ENCODE results near the gene GIMD1. TPM values are rescaled to one million over a fixed set of nuclear protein-coding genes. Genes with fewer than 3 reads are reported as not detected.
"Not testable (repeated sequence)": the region's sequence is repeated elsewhere in the genome, so short reads cannot be mapped to it uniquely, and the experiment has no call there.

GIMD1 gene
- total RNA-seq = not detected

DNA sequence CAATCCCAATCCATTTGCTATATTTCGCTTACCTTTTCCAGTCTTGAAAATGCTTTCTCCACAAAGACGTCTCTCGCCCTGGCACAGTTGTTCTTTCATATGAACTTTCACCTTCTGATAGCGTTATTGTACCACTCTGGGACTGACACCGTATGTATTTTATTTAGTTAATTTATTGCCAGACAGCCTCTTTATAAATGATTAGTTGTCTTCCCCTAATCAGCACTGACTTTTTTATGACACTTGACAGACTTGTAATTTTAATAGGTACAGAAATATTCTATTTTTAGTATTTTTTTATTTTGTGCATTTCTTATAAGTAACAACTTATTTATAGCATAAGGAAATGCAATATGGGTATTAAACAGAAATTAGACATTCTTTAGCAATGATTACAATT, at the start of gene GIMD1:
Gene GIMD1 (minus strand): TSS at position 101 of the 400 bp plus-strand sequence. CDS start 1,343 bp downstream, outside the sequence.
- no peak for DNase-seq

DNA sequence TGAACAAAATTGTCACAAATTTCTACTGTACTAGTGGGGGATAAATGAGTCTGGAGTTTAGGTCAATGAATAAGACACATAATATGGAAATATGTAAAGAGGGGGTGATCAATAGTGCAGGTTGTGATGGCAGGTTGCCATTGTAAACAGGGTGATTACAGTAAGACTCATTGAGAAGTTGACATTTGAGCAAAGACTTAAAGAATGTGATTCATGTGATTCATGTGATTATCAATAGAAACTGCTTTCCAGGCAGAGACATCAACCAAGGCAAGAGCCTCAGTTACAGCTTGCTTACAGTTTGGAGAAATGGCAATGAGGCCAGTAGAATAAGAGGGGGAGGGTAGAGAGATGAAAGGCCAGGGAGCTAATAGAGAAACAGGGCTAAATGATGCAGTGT, 45.8 kb upstream of the GIMD1 start:
- DNase-seq = no peak

DNA sequence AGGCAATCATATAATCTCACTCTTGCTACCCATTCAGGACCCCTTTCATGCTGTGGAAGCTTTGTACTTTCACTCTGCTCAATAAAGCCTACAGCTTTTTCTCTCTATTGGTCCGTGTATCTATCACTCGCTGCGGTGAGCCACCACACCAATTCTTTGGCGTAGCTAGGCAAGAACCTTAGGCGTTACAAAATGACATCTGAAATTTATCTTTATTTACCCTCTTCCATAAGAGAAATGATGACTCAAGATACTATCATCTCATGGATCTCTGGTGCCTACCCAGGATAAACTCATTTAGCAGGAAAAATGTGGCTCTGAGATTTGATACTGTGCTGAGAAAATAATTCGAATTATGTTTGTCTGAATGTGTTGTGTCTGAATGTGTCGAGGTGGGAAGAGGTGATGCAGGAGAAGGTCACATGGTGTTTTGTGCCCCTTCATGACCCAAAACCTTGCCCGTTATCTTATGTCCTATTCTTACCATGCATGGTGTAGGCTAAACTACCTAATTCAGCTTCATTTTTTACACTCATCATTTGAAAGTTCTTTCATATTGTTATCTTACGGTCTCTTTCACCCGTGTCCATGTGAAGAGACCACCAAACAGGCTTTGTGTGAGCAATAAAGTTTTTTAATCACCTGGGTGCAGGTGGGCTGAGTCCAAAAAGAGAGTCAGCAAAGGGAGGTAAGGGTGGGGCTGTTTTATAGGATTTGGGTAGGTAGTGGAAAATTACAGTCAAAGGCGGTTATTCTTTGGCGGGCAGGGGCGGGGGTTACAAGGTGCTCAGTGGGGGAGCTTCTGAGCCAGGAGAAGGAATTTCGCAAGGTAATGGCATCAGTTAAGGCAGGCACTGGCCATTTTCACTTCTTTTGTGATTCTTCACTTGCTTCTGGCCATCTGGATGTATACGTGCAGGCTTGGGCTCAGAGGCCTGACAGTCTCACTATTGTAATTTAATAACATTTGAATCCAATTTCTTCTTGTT, 41.6 kb upstream of the GIMD1 start:
- no peak for DNase-seq

DNA sequence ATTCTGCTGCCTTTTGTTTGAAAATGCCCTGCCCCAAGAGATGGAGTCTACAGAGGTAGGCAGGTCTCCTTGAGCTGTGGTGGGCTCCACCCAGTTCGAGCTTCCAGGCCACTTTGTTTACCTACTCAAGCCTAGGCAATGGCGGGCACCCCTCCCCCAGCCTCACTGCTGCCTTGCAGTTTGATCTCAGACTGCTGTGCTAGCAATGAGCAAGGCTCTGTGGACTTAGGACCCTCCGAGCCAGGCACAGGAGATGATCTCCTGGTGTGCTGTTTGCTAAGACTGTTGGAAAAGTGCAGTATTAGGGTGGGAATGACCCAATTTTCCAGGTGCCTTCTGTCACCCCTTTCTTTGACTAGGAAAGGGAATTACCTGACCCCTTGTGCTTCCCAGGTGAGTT, 39.4 kb upstream of the GIMD1 start:
- DNase-seq = not testable (repeated sequence)

DNA sequence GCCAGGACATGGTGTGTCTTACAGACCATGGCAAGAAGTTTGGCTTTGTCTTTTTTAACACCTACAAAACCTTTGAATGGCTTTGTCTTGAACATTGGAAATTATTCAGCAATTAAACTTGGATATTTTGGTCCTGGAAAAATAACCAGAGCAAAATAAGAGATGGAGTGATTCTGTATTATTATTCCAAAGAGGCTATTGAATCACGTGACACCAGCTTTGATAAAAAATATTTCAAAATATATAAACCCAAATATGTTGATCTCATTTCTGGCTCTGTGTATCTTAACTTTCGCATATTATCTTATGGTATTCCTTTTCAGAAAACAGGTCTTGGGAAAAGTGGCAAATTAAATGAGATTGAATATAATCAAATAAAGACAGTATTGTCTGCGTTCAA, 32.6 kb upstream of the GIMD1 start:
- DNase-seq = no peak

DNA sequence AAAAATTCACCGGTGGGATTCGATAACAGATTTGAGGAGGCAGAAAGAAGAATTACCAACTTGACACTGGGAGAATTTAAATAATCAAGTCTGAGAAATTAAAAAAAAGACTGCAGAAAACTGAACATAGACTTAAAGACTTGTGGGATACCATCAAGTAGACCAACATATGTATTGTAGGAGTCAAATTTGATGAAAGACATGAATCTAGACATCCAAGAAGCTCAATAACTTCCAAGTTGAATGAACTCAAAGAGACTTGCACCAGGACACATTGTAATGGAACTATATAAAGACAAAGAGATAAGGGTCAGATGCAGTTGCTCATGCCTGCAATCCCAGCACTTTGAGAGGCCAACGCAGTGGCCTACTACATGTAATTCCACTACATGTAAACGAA, 30.3 kb upstream of the GIMD1 start:
- not testable (repeated sequence) for DNase-seq

DNA sequence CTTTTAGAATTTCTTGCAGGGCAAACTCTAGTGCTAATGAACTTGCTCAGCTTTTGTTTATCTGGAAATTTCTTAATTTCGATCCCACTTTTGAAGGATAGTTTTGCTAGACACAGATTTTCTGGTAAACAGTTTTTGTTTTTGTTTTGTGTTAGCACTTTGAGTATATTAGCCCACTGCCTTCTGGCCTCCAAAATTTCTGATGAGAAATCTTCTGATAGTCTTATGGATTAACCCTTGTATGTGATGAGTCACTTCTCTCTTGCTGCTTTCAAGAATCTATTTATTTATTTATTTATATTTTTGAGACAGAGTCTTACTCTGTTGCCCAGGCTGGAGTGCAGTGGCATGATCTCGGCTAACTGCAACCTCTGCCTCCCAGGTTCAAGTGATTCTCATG, 27.0 kb upstream of the GIMD1 start:
- DNase-seq = no peak

DNA sequence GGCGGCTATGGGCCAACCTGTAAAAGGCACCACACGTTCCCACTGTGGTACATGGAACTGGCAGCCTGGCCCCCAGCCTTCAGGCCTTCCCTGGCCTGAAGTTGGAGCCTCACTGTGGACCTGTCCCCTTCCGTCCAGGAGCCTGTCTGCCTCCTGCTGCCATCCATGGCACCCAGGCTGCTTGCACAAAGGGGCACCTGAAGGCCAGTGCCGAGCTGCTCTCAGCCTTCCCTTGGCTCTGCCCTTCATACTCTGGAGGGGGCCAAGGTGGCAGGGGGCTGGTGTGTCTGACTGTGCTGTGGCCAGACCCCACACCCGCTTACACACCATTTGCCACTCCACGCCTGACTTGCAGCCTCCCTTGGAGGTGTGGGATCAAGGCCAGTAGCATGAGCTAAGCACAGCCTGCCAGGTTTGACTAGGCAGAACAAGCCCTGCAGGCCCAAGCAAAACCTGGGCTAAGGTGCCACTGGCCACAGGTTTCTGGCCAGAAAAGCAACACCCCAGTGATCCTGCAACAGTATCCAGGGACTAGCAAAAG, 17.3 kb upstream of the GIMD1 start:
- DNase-seq = no peak

DNA sequence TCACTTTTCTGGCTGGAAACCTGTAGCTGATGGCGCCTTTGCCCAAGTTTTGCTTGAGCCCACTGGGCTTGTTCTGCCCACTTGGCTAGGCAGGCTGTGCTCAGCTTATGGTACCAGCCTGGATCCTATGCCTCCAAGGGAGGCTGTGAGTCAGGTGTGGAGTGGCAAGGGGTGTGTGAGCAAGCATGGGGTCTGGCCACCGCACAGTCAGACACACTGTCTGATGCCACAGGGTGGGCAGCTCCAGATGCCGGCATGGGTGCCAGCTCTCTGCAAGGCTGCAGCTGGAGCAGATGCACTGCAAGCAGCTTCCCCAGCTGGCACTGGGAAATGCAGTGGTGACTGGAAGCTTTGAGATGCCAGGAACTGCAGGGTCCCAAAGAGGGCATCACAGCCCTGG, 16.3 kb upstream of the GIMD1 start:
- DNase-seq = no peak

DNA sequence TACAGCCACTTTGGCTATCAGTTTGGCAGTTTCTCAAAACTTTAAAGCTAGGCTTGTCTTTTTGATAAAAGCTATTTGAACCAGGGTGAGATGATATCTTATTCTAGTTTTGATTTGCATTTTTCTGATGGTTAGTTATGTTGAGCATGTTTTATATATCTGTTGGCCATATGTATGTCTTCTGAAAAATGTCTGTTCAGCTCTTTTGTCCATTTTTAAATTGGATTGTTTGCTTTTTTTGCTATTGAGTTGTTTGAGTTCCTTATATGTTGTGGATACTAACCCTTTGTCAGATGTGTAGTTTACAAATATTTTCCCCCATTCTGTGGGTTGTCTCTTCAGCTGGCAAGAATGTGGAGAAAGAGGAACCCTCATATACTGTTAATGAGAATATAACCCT, 11.6 kb upstream of the GIMD1 start:
- DNase-seq = no peak

DNA sequence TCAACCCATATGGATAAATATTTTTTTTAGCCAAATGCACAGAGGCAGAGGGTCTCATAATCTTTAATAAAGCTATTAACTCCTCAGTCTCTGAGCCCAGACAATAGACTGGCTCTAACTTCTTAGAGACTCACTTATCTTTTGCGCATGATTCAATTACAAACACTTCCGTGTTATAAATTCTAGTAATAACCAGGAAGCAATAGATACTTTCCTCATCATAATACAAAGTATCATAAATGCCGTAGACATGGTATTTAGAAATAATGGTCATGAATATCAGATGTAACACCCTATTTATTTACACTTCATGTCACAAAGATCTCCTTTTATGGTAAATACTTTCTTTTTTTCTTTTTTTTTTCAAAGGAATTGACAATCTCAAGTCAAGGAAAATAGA, 4.4 kb upstream of the GIMD1 start:
- no peak for DNase-seq

DNA sequence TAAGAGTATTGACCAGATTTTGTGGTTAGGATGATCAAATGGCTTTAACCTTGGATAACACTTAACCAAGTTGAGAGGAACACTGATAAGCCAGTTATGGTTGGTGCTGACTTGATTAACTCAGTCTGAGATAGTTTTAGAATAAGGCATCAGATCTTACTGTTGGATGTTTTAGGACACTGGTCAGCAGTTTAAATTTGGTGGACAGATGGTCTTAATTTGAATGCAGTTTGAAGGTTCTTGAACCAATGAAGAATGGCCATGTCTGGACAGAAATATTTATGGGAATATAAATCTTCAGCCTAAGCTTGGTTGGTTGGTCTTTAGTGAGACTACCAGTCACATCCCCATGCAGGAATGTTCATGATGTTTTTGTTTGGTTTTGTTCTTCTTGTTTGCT, 2.6 kb upstream of the GIMD1 start:
- DNase-seq = no peak

DNA sequence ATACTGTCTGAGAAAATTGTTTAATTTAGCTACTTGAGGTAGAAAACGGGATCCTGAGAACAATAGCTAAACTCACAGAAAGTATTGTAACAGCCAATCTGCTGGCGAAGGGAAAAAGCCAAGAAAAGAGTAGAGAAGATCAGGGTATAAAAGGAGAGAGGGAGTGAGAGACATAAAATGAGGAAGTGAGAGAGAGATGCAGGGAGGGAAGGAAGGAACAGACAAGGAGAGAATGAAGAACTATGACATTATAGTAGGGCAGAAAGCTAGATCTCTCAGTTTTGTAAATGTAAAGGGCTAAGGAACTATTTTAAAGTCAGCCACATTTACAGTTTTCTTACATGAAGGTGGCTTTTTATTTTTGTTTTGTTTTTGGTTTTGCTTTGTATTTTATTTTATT, 1.6 kb upstream of the GIMD1 start:
- no peak for DNase-seq

DNA sequence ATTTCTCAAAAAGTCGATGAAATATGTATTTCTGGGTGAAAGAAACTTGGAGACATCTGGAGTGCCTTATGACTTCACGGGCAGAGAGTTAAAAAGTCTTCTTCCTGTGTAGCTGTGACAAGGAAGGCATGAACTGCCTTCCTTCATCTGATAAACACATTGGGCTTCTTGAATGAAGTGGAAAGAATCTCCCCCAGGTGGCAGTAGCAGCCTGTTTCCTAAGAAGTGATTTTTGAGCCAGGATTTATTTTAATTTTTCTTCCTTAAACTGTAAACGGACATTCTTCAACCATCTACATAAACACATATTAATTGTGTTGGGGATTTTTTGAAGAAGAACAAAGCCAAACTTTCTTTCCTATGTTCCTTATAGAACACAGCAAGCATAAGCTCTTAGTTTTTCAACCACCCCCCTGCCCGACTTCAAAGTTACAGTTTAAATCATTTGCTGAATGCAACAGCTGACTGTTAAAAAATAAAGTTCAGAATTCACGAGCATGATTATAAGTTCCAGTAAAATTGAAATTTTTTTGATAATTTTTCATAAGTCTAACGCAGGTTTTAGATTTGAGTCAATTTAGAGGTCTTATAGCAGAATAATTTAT, 980 bp upstream of the GIMD1 start:
- DNase-seq = no peak

DNA sequence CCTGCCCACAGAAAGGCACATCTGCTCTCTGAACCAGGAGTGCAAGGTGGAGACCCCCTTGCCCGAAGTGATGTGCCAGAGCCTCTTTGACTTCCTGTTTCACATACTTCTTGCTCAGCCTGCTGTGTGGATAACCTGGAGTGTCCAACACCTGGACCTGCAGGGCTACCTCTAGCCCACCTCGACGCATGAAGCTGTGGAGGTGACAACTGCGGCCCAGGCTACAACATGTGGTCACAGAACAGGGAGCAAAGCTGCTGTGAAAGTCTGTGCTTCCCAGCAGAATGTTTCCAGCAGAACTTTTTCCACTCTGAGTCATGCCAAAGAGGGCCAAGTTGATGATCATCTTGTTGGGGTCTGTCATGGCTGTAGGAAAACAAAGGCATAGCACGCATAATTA, 1.5 kb downstream of the GIMD1 start:
- DNase-seq = no peak

DNA sequence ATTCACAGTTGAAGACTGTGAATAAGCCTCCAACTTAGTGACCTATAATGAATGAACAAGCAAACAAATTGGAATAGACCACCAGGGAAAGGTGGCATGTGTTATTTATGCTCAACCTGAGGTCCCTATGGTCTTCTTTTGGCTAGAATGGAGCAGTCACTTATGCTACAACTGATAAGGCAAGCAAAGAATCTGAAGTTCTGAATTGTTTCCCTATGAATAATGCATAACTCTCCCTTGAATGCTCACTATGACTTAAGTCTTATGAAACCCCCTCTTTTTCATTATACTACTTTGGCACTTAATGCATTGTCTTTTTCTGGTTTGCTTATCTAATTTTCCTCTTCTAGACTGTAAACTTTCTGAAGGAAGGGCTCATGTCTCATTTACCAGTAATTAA, 2.6 kb downstream of the GIMD1 start:
- DNase-seq = no peak

DNA sequence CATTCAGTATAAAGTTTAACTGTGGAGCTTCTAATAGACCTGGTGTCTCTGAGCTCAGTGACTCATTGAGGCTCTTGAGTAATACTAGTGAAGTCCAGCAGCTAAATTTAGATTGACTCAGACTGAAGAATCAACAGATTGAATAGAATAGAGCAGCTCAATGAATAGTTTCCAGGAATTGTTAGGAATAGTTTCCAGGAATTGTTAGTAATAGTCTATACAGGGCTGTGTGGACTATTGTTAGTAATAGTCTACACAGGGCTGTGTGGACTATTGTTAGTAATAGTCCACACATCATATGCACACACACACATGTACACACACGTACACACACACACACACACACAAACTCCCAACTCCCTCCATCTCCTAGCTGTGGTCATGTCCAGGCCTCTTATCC, 3.0 kb downstream of the GIMD1 start:
- DNase-seq = no peak

DNA sequence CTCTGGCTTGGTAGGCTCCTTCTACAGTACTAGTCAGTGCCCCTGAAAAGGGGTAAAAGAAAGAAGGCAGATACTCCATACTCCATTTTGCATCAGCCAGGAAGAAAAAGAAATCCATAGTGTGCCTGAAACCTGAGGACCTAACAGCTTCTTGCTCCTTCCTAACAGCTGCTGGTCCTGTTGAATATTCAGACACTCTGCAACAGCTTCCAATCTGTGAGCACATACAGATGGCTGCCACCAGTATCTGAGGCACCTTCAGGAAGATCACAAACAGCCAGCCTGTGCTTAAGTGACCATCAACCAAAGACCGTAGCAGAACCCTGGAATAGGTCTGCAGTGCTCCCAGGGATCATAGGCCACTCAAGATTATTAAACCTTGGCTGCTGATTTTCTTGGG, 4.3 kb downstream of the GIMD1 start:
- DNase-seq = no peak

DNA sequence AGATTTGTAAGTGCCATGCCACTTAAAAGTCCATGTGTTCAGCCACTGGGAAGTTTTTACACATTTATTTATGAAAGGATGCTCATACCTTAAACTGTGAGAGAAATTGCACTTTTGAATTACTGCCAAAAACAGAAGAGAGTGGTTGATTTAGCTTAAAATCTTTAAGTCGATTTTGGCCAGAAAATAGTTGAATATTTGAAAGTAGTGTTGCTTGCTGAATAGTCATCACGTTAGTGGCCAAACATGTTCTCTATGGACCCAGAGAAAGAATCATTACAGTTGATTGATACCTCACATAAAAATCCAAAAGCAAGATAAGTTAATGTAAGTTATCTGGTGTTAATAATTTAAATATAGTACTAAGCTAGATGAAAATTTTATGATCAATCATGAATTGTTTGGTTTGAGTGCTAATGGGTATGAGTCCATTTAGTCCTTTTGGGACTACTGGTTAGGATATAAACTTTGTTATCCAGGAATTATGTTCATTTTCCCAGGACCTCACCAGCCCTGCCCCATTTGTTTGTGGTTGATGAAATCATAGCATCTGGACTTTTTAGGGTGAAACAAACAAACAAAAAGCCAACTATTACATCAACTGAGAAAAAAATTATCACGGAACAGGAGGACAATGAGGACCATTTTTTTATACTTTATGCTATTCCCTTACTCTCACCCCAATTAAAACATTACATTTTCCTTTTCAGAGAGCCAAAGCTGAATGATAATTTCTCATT, 6.3 kb downstream of the GIMD1 start:
- DNase-seq = no peak

DNA sequence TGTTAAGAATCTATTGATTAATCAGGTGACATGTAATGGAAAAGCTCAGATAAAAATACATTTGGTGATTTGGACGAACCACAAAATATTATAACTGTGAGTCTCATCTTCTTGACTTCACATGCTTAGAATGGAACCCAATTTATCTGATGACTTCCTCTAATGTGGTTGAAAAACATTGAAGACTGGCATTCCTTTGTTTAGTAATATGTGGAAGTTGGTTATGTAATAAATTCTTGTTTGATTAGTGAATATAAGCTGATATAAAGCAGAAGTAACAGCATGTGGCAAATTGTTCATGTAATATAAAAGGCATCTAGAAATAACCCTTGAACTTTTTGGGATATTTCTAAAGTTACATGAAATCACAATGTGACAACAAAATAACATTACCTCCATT, 9.7 kb downstream of the GIMD1 start:
- no peak for DNase-seq

DNA sequence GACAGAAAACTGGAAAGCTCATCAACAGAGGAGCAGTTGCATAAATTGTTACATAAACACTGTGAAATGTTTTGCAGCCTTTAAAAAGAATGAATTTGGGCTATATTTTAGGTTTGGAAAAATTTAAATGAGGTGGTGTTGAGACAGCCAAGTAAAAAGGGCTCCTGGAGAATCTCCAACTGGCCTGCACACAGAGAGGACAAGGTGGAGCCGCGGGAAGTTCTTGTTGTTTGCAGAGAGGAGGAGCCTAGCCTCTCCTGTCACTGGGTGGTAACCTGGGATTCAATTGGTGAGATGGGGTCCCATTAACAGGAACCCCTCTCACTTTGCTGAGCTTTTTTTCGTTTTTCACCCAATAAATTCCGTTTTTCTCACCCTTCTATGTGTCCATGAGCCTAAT, 13.4 kb downstream of the GIMD1 start:
- no peak for DNase-seq

DNA sequence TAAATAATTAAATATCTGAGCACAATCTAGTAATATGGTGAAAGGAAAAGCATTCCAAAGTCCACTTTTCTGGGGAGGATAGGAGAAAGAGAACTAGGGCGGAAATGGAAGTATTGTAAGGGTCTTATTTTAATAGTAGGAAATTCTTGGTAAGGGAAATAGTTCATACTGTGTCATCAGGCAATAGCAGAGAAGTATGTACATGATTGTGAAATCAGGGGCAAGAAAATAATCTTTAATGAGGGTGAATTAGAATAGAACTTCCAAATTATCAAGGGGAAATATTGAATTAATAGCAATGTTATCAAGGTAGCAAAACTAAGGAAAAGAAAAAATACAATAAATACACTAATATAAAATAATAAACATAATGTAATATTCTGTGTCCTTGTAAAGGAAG, 14.8 kb downstream of the GIMD1 start:
- no peak for DNase-seq

DNA sequence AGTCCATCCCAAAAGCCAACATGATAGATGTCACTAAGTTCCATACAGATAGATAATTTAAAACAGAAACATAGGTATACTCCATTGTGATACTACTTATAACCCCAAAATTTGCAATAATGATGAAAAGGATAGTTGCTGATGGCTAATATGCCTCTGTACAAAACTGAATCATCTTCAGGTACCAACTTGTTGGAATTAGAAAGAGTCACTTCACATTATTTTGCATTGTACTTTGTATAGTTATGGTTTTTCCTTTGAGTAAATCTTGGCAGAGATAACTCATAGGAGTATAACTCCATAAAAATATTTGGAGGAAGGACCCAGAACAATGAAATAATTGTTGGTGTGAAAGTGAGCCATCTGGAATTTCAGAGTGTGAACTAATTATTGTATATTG, 17.6 kb downstream of the GIMD1 start:
- DNase-seq = no peak
